IMR-90 (cell line): ENCODE measurements around the gene CEP128.

ENCODE experiments used
- BHLHE40 ChIP-seq: fragments of 150-350 bp; IDR thresholded peaks from 2 replicates; pipeline ENCODE4 v1.6.1; 2016; ENCODE audit warnings: mild to moderate bottlenecking, low read depth, low read length
- CHD1 ChIP-seq: IDR thresholded peaks from 2 replicates; pipeline ENCODE4 v1.6.1; 2012; ENCODE audit warnings: low read depth, low read length, improper control_type of control experiment
- MXI1 ChIP-seq: IDR thresholded peaks from 2 replicates; pipeline ENCODE4 v1.6.1; 2012; ENCODE audit warnings: low read depth, mild to moderate bottlenecking, low read length, moderate library complexity, borderline replicate concordance
- POLR2A ChIP-seq: IDR thresholded peaks from 2 replicates; pipeline ENCODE4 v1.6.1; 2012; ENCODE audit warnings: mild to moderate bottlenecking, low read depth, low read length
- RAD21 ChIP-seq: IDR thresholded peaks from 2 replicates; pipeline ENCODE4 v1.6.1; 2012; ENCODE audit warnings: low read length, improper control_type of control experiment
- RFX5 ChIP-seq: IDR thresholded peaks from 2 replicates; pipeline ENCODE4 v1.8.0; 2012; ENCODE audit warnings: low read depth, mild to moderate bottlenecking, low read length, moderate library complexity
- TF ChIP-seq, protein P1 (sequence below): conservative IDR thresholded peaks from 2 replicates; pipeline ENCODE4 v1.5.1; 2012; ENCODE audit warnings: mild to moderate bottlenecking, low read depth, low read length, improper control_type of control experiment

DNA sequence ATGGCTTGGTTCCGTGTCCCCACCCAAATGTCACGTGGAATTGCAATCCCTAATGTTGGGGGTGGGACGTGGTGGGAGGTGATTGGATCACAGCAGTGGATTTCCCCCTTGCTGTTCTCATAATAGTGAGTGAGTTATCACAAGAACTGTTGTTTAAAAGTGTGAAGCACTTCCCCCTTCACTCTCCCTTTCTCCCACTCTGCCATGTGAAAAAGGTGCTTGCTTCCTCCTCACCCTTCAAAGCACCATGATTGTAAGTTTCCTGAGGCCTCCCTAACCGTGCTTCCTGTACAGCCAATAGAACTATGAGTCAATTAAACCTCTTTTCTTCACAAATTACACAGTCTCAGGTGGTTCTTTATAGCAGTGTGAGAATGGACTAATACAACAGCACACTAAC, 5.3 kb upstream of the CEP128 start:
- TF ChIP-seq, protein P1, sequence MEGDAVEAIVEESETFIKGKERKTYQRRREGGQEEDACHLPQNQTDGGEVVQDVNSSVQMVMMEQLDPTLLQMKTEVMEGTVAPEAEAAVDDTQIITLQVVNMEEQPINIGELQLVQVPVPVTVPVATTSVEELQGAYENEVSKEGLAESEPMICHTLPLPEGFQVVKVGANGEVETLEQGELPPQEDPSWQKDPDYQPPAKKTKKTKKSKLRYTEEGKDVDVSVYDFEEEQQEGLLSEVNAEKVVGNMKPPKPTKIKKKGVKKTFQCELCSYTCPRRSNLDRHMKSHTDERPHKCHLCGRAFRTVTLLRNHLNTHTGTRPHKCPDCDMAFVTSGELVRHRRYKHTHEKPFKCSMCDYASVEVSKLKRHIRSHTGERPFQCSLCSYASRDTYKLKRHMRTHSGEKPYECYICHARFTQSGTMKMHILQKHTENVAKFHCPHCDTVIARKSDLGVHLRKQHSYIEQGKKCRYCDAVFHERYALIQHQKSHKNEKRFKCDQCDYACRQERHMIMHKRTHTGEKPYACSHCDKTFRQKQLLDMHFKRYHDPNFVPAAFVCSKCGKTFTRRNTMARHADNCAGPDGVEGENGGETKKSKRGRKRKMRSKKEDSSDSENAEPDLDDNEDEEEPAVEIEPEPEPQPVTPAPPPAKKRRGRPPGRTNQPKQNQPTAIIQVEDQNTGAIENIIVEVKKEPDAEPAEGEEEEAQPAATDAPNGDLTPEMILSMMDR = no peak
- TF ChIP-seq CHD1 (no peak), BHLHE40 (no peak), RAD21 (no peak), RFX5 (no peak), POLR2A (no peak), MXI1 (no peak)
